Hepatocyte (in vitro differentiated cells): ENCODE data around the gene CES5A. TPM values are rescaled to one million over a fixed set of nuclear protein-coding genes. Genes with fewer than 3 reads are reported as not detected.

Experiments
- DNase-seq: peaks from one replicate; pipeline ENCODE4 v3.0.0-alpha.2; 2016; ENCODE audit warnings: low spot score
- H2AFZ ChIP-seq: fragments of 200-600 bp; sonication (generic); 2 replicates; pipeline ENCODE4 v1.6.0; 2016; ENCODE audit warnings: antibody characterized with exemption, mild to moderate bottlenecking
- H3K27ac ChIP-seq: fragments of 200-600 bp; sonication (generic); 2 replicates; pipeline ENCODE4 v1.5.1; 2016; ENCODE audit warnings: mild to moderate bottlenecking
- H3K27me3 ChIP-seq: fragments of 200-600 bp; sonication (generic); 2 replicates; pipeline ENCODE4 v1.6.1; 2016
- H3K36me3 ChIP-seq: fragments of 200-600 bp; sonication (generic); replicated peaks from 2 replicates; pipeline ENCODE4 v1.5.1; 2016; ENCODE audit warnings: low read depth; ENCODE audit not compliant: insufficient read depth
- H3K4me1 ChIP-seq: fragments of 200-600 bp; sonication (generic); 2 replicates; pipeline ENCODE4 v1.5.1; 2016; ENCODE audit warnings: mild to moderate bottlenecking, moderate library complexity; ENCODE audit not compliant: insufficient read depth
- H3K4me2 ChIP-seq: fragments of 200-600 bp; sonication (generic); 2 replicates; pipeline ENCODE4 v1.6.0; 2016
- H3K4me3 ChIP-seq: fragments of 200-600 bp; sonication (generic); 2 replicates; pipeline ENCODE4 v1.5.1; 2016; ENCODE audit warnings: mild to moderate bottlenecking
- H3K79me2 ChIP-seq: fragments of 200-600 bp; sonication (generic); 2 replicates; pipeline ENCODE4 v1.6.0; 2017; ENCODE audit warnings: mild to moderate bottlenecking
- H3K9me2 ChIP-seq: fragments of 200-600 bp; sonication (generic); replicated peaks from 2 replicates; pipeline ENCODE4 v1.6.0; 2017; ENCODE audit warnings: mild to moderate bottlenecking; ENCODE audit not compliant: insufficient read depth
- H3K9me3 ChIP-seq: fragments of 200-600 bp; sonication (generic); 2 replicates; pipeline ENCODE4 v1.5.1; 2016; ENCODE audit warnings: low read depth, mild to moderate bottlenecking
- H4K20me1 ChIP-seq: fragments of 200-600 bp; sonication (generic); 2 replicates; pipeline ENCODE4 v1.6.0; 2016; ENCODE audit warnings: mild to moderate bottlenecking; ENCODE audit not compliant: insufficient read depth, poor library complexity, severe bottlenecking
- CTCF ChIP-seq: fragments of 200-600 bp; sonication (generic); IDR thresholded peaks from 2 replicates; pipeline ENCODE4 v1.5.1; 2016; ENCODE audit warnings: antibody characterized with exemption, mild to moderate bottlenecking; ENCODE audit not compliant: poor library complexity
- EZH2 ChIP-seq: fragments of 200-600 bp; sonication (generic); IDR thresholded peaks from 2 replicates; pipeline ENCODE4 v1.6.1; 2016; ENCODE audit warnings: antibody characterized with exemption, mild to moderate bottlenecking, borderline replicate concordance
- EZH2phosphoT487 ChIP-seq: fragments of 200-600 bp; sonication (generic); IDR thresholded peaks from one replicate; pipeline ENCODE4 v1.6.1; 2018; ENCODE audit warnings: antibody characterized with exemption, mild to moderate bottlenecking, low read depth, moderate library complexity; ENCODE audit not compliant: unreplicated experiment, severe bottlenecking
- WGBS: methylation state at CpG from one replicate; pipeline ENCODE4 v1.1.6; 2016; ENCODE audit warnings: low lambda C conversion rate; ENCODE audit errors: missing lambda C conversion rate; 5-methylcytosine and 5-hydroxymethylcytosine counted together
- polyA plus RNA-seq: library from polyadenylated mRNA; unstranded; fragments of >200 nt; fragmentation: Nextera tagmentation; extraction: Ambion mirVana; gene quantifications from 2 replicates; pipeline ENCODE4 v1.2.1, GENCODE V29; 2016
- total RNA-seq: library from RNA; depleted of rRNA; stranded (reverse); fragments of >200 nt; gene quantifications from 2 replicates; pipeline ENCODE4 v1.2.3, GENCODE V29; 2014

CES5A gene
- total and polyA plus RNA-seq, 2 experiments from 2014 or later: not detected

- TF ChIP-seq EZH2phosphoT487 (no peak), CTCF (no peak), EZH2 (no peak)
- H3K4me2 ChIP-seq: no peak overlapping the region
- H3K27ac ChIP-seq: no peak overlapping the region
- H3K4me3 ChIP-seq: no peak overlapping the region
- no peaks in the 10 kb centered on the region for H3K4me1 ChIP-seq
- H3K9me3 ChIP-seq: no peaks in the 10 kb centered on the region
- H4K20me1 ChIP-seq: no peaks in the 10 kb centered on the region
- no peak for DNase-seq
- H3K27me3 ChIP-seq: peaks cover 15% of the 10 kb centered on the region
- H3K36me3 ChIP-seq: no peaks in the 10 kb centered on the region
- no peak overlapping the region for H2AFZ ChIP-seq
- no peaks in the 10 kb centered on the region for H3K9me2 ChIP-seq
- 86% methylated on average over 3 of the region's 3 CpGs for WGBS
- H3K79me2 ChIP-seq: no peaks in the 10 kb centered on the region
Observed at GRCh38 chr16:55853114-55853513, 22.1 kb downstream of the CES5A start.

- Histone ChIP-seq H3K4me2 (no peak overlapping the region), H3K27ac (no peak overlapping the region), H2AFZ (no peak overlapping the region), H3K9me2 (no peaks in the 10 kb centered on the region), H3K4me1 (no peaks in the 10 kb centered on the region), H3K36me3 (no peaks in the 10 kb centered on the region), H4K20me1 (no peaks in the 10 kb centered on the region), H3K79me2 (no peaks in the 10 kb centered on the region), H3K9me3 (no peaks in the 10 kb centered on the region), H3K27me3 (peaks cover 28% of the 10 kb centered on the region), H3K4me3 (no peak overlapping the region)
- no peak for TF ChIP-seq EZH2phosphoT487
- TF ChIP-seq EZH2: no peak
- TF ChIP-seq CTCF: no peak
- WGBS: 89% methylated on average over 13 of the region's 13 CpGs
- no peak for DNase-seq
Observed at GRCh38 chr16:55849536-55849935, 25.6 kb downstream of the CES5A start.

GRCh38 chr16:55846598-55847346, 28.4 kb downstream of the CES5A start:
- no peak for DNase-seq
- H3K4me2 ChIP-seq: no peak overlapping the region
- peaks cover 27% of the 10 kb centered on the region for H3K27me3 ChIP-seq
- TF ChIP-seq CTCF: no peak
- H3K9me3 ChIP-seq: no peaks in the 10 kb centered on the region
- H3K79me2 ChIP-seq: no peaks in the 10 kb centered on the region
- H3K4me3 ChIP-seq: no peak overlapping the region
- no peak overlapping the region for H3K27ac ChIP-seq
- no peaks in the 10 kb centered on the region for H3K9me2 ChIP-seq
- H2AFZ ChIP-seq: no peak overlapping the region
- 59% methylated on average over 11 of the region's 11 CpGs for WGBS
- no peaks in the 10 kb centered on the region for H4K20me1 ChIP-seq
- no peaks in the 10 kb centered on the region for H3K36me3 ChIP-seq
- H3K4me1 ChIP-seq: no peaks in the 10 kb centered on the region

GRCh38 chr16:55843105-55843395, 32.1 kb downstream of the CES5A start:
- no peaks in the 10 kb centered on the region for H3K36me3 ChIP-seq
- peaks cover 12% of the 10 kb centered on the region for H3K27me3 ChIP-seq
- H2AFZ ChIP-seq: no peak overlapping the region
- TF ChIP-seq EZH2phosphoT487 (no peak), EZH2 (no peak), CTCF (no peak)
- no peaks in the 10 kb centered on the region for H4K20me1 ChIP-seq
- no peak overlapping the region for H3K27ac ChIP-seq
- no peaks in the 10 kb centered on the region for H3K4me1 ChIP-seq
- no peak for DNase-seq
- H3K4me3 ChIP-seq: no peak overlapping the region
- no peaks in the 10 kb centered on the region for H3K9me2 ChIP-seq
- H3K4me2 ChIP-seq: no peak overlapping the region
- no peaks in the 10 kb centered on the region for H3K79me2 ChIP-seq
- no peaks in the 10 kb centered on the region for H3K9me3 ChIP-seq
- whole genome bisulfite sequencing: 43% methylated on average over 2 of the region's 2 CpGs
